Liver (tissue), 9 donors: Measurements from ENCODE around the gene SPANXA1. TPM values are rescaled to one million over a fixed set of nuclear protein-coding genes. Genes with fewer than 3 reads are reported as not detected.
"Not testable (repeated sequence)": the region's sequence is repeated elsewhere in the genome, so short reads cannot be mapped to it uniquely, and the experiment has no call there.

Experiments used
- DNase-seq: peaks from one replicate; pipeline ENCODE4 v3.0.0-alpha.2; 2017; ENCODE audit warnings: low spot score
- H3K27ac ChIP-seq, 2 donors: one replicate each; pipeline ENCODE4 v1.7.0; 2013; ENCODE audit warnings: inconsistent platforms in 2 of 2, low read length in 2 of 2, control low read depth in 1 of 2, low read depth in 1 of 2, mild to moderate bottlenecking in 1 of 2
- H3K27me3 ChIP-seq, 4 donors: one replicate each; pipeline versions ENCODE4 v1.6.1 to v1.7.0; 2013; ENCODE audit warnings: low read length in 3 of 4, inconsistent platforms in 1 of 4, mild to moderate bottlenecking in 1 of 4, moderate library complexity in 1 of 4; ENCODE audit not compliant: control insufficient read depth in 4 of 4, insufficient read depth in 4 of 4
- H3K36me3 ChIP-seq, 4 donors: one replicate each; pipeline versions ENCODE4 v1.6.1 to v1.7.0; 2013; ENCODE audit warnings: low read length in 3 of 4, mild to moderate bottlenecking in 3 of 4, low read depth in 1 of 4, moderate library complexity in 1 of 4; ENCODE audit not compliant: control insufficient read depth in 4 of 4, insufficient read depth in 3 of 4
- H3K4me1 ChIP-seq, 4 donors: one replicate each; pipeline versions ENCODE4 v1.6.1 to v1.7.0; 2013; ENCODE audit warnings: low read length in 3 of 4, mild to moderate bottlenecking in 3 of 4, moderate library complexity in 1 of 4; ENCODE audit not compliant: control insufficient read depth in 4 of 4, insufficient read depth in 4 of 4
- H3K4me3 ChIP-seq, 3 donors: one replicate each; pipeline versions ENCODE4 v1.6.1 to v1.7.0; 2013; ENCODE audit warnings: low read length in 3 of 3, control low read depth in 1 of 3, low read depth in 1 of 3, mild to moderate bottlenecking in 1 of 3
- H3K9ac ChIP-seq, 2 donors: one replicate each; pipeline ENCODE4 v1.7.0; 2013; ENCODE audit warnings: low read length in 2 of 2, mild to moderate bottlenecking in 2 of 2, moderate library complexity in 2 of 2, control low read depth in 1 of 2, low read depth in 1 of 2
- H3K9me3 ChIP-seq, 4 donors: one replicate each; pipeline versions ENCODE4 v1.6.1 to v1.7.0; 2013; ENCODE audit warnings: low read length in 3 of 4; ENCODE audit not compliant: control insufficient read depth in 4 of 4
- CTCF ChIP-seq: fragments of 150-350 bp; IDR thresholded peaks from 2 replicates; pipeline ENCODE4 v1.5.1; 2017; ENCODE audit warnings: improper control_type of control experiment, low read depth, low read length; ENCODE audit not compliant: missing input control
- EGR1 ChIP-seq, 2 donors: IDR thresholded peaks; 2 replicates each; pipeline ENCODE4 v1.6.1; 2016 to 2018; ENCODE audit warnings: antibody characterized with exemption in 2 of 2, low read depth in 2 of 2
- FOXA1 ChIP-seq: IDR thresholded peaks from 2 replicates; pipeline ENCODE4 v1.6.1; 2016; ENCODE audit warnings: antibody characterized with exemption
- FOXA2 ChIP-seq: IDR thresholded peaks from 2 replicates; pipeline ENCODE4 v1.6.1; 2016; ENCODE audit warnings: antibody characterized with exemption
- GABPA ChIP-seq, 2 donors: IDR thresholded peaks in 1 of 2; conservative IDR thresholded peaks in 1 of 2; 2 replicates each; pipeline ENCODE4 v1.6.1; 2016; ENCODE audit warnings: antibody characterized with exemption in 2 of 2, mild to moderate bottlenecking in 1 of 2, moderate library complexity in 1 of 2
- HNF4A ChIP-seq, 2 donors: conservative IDR thresholded peaks; 2 replicates each; pipeline ENCODE4 v1.6.1; 2016; ENCODE audit warnings: antibody characterized with exemption in 2 of 2, mild to moderate bottlenecking in 2 of 2
- MAX ChIP-seq: IDR thresholded peaks from 2 replicates; pipeline ENCODE4 v1.6.1; 2016; ENCODE audit warnings: antibody characterized with exemption
- NR2F2 ChIP-seq: IDR thresholded peaks from 2 replicates; pipeline ENCODE4 v1.6.1; 2016; ENCODE audit warnings: antibody characterized with exemption
- RAD21 ChIP-seq, 2 donors: IDR thresholded peaks; 2 replicates each; pipeline ENCODE4 v1.6.1; 2016; ENCODE audit warnings: antibody characterized with exemption in 2 of 2, mild to moderate bottlenecking in 2 of 2
- REST ChIP-seq: IDR thresholded peaks from 2 replicates; pipeline ENCODE4 v1.6.1; 2016; ENCODE audit warnings: antibody characterized with exemption, mild to moderate bottlenecking
- RXRA ChIP-seq, 2 donors: IDR thresholded peaks; 2 replicates each; pipeline ENCODE4 v1.6.1; 2017 to 2018; ENCODE audit warnings: antibody characterized with exemption in 2 of 2, mild to moderate bottlenecking in 1 of 2
- SP1 ChIP-seq: IDR thresholded peaks from 2 replicates; pipeline ENCODE4 v1.6.1; 2018; ENCODE audit warnings: antibody characterized with exemption, mild to moderate bottlenecking
- TAF1 ChIP-seq: conservative IDR thresholded peaks from 2 replicates; pipeline ENCODE4 v1.6.1; 2016; ENCODE audit warnings: antibody characterized with exemption, mild to moderate bottlenecking
- WGBS: extraction: QIAGEN DNeasy Blood & Tissue Kit; methylation state at CpG from one replicate; pipeline ENCODE4 v1.1.7; 2013; 5-methylcytosine and 5-hydroxymethylcytosine counted together
- polyA plus RNA-seq, 2 donors: library from polyadenylated mRNA; stranded (reverse) in 1 of 2; unstranded in 1 of 2; fragments of 200-250 nt in 1 of 2; fragments of >200 nt in 1 of 2; fragmentation: Nextera tagmentation in 1 of 2; extraction: Ambion mirVana in 1 of 2; gene quantifications; one replicate each; pipeline versions ENCODE4 v1.2.1 to v1.2.3, GENCODE V29; 2013 to 2015
- total RNA-seq, 2 donors: library from RNA; depleted of rRNA; stranded (reverse); fragments of >200 nt; gene quantifications; one replicate each; pipeline ENCODE4 v1.2.3, GENCODE V29; 2014
- donor health status: healthy.
- donor health status: healthy.
- donor health status: healthy.
- donor health status: healthy.
- donor health status: healthy.

The SPANXA1 gene
- total and polyA plus RNA-seq, 4 donors, result not detected

GRCh38 chrX:141609111-141609510, 24.6 kb upstream of the SPANXA1 start:
- DNase-seq, result no peak
- H3K27ac ChIP-seq, result no peak overlapping the region
- no peaks in the 10 kb centered on the region for H3K27me3 ChIP-seq
- 96% methylated on average over 1 of the region's 1 CpG for WGBS
- H3K4me1 ChIP-seq, result no peaks in the 10 kb centered on the region
- H3K9ac ChIP-seq, result no peak overlapping the region
- H3K9me3 ChIP-seq, result no peaks in the 10 kb centered on the region
- H3K4me3 ChIP-seq, result no peak overlapping the region
- TF ChIP-seq GABPA (IDR thresholded peaks at IDR 0.05 in 1 of 2, conservative IDR thresholded peaks at IDR 0.05 in 1 of 2) (no peak), EGR1 (IDR thresholded peaks at IDR 0.05; ENCODE audit: low read depth in 2 of 2) (no peak), FOXA1 (no peak), CTCF (no peak), FOXA2 (no peak), SP1 (no peak), RXRA (IDR thresholded peaks at IDR 0.05) (no peak), HNF4A (conservative IDR thresholded peaks at IDR 0.05) (no peak), MAX (no peak), RAD21 (IDR thresholded peaks at IDR 0.05) (no peak), NR2F2 (no peak), REST (no peak), TAF1 (no peak)
- no peaks in the 10 kb centered on the region for H3K36me3 ChIP-seq

- H3K9ac ChIP-seq, H3K4me1 ChIP-seq, H3K4me3 ChIP-seq, DNase-seq, H3K27ac ChIP-seq, H3K36me3 ChIP-seq, H3K27me3 ChIP-seq, H3K9me3 ChIP-seq: not testable (repeated sequence)
- no CpG with 5 or more reads among the region's 10 CpGs for WGBS
These were observed 4.9 kb upstream of the SPANXA1 start, which contains the start of gene SPANXA2 for GRCh38 chrX:141589408-141589807. SPANXA2 (plus strand) TSS chrX:141589708; CDS start chrX:141589768, 60 bp downstream.

- 78% methylated on average over 6 of the region's 16 CpGs for WGBS
These were observed 42.0 kb downstream of the SPANXA1 start for GRCh38 chrX:141542551-141542950.

More at GRCh38 chrX:141542551-141542950, 42.0 kb downstream of the SPANXA1 start:
- not testable (repeated sequence) for H3K4me1 ChIP-seq, H3K36me3 ChIP-seq, H3K4me3 ChIP-seq, H3K27me3 ChIP-seq, DNase-seq, H3K9me3 ChIP-seq, H3K27ac ChIP-seq, H3K9ac ChIP-seq

Other genes starting within 250 kb of the SPANXA1 start
- not detected for gene SPANXA2, start 5.0 kb upstream of the SPANXA1 start, total RNA-seq
- gene SPANXA2, start 5.0 kb upstream of the SPANXA1 start, polyA plus RNA-seq, result not detected
- not detected for gene SPANXD, start 114.0 kb upstream of the SPANXA1 start, total RNA-seq
- not detected for gene SPANXD, start 114.0 kb upstream of the SPANXA1 start, polyA plus RNA-seq